HT1080 (cell line): ENCODE measurements around the gene SLC30A3. TPM values are rescaled to one million over a fixed set of nuclear protein-coding genes. Genes with fewer than 3 reads are reported as not detected.

Experiments used
- DNase-seq: peaks from one replicate; pipeline ENCODE4 v3.0.0-alpha.2; 2015; ENCODE audit warnings: low read depth
- total RNA-seq: library from RNA; depleted of rRNA; stranded (reverse); fragments of >200 nt; shearing (Covaris generic); gene quantifications from 2 replicates; pipeline ENCODE4 v1.2.3, GENCODE V29; 2014

The SLC30A3 gene
- total RNA-seq, 1 experiment from 2014 or later = 13.5 TPM

- DNase-seq = no peak
These were observed 26.7 kb downstream of the SLC30A3 start for GRCh38 chr2:27236136-27236535.

GRCh38 chr2:27233341-27233740, 29.5 kb downstream of the SLC30A3 start:
- no peak for DNase-seq

GRCh38 chr2:27231921-27232320, 30.9 kb downstream of the SLC30A3 start:
- no peak for DNase-seq

- DNase-seq = no peak
These were observed 35.3 kb downstream of the SLC30A3 start for GRCh38 chr2:27227501-27227900.

GRCh38 chr2:27225526-27225925, 37.3 kb downstream of the SLC30A3 start:
- no peak for DNase-seq

GRCh38 chr2:27223416-27223815, 39.4 kb downstream of the SLC30A3 start:
- no peak for DNase-seq

GRCh38 chr2:27222407-27222806, 40.4 kb downstream of the SLC30A3 start:
- no peak for DNase-seq

- DNase-seq = no peak
These were observed 41.7 kb downstream of the SLC30A3 start for GRCh38 chr2:27221166-27221565.

GRCh38 chr2:27220091-27220490, 42.8 kb downstream of the SLC30A3 start:
- no peak for DNase-seq

GRCh38 chr2:27219091-27219490, 43.8 kb downstream of the SLC30A3 start:
- no peak for DNase-seq

GRCh38 chr2:27218614-27219013, 44.2 kb downstream of the SLC30A3 start:
- DNase-seq = no peak

GRCh38 chr2:27217173-27218121, 45.4 kb downstream of the SLC30A3 start, which contains the start of gene CAD:
TSS of gene CAD (plus strand) at chr2:27217369. CDS start at chr2:27217552, 183 bp downstream.
- peak; percentile 81 for DNase-seq

GRCh38 chr2:27216416-27217137, 46.3 kb downstream of the SLC30A3 start:
- DNase-seq = no peak

- DNase-seq = no peak
These were observed 47.9 kb downstream of the SLC30A3 start for GRCh38 chr2:27214941-27215340.

GRCh38 chr2:27212626-27213471, 50.0 kb downstream of the SLC30A3 start:
- DNase-seq = peak; percentile 15

- peak; percentile 86 for DNase-seq
These were observed 50.8 kb downstream of the SLC30A3 start, which contains the start of the genes ATRAID and SLC5A6 for GRCh38 chr2:27211943-27212625. TSS of gene ATRAID (plus strand) at chr2:27212041. CDS start at chr2:27212369, 328 bp downstream. TSS of gene SLC5A6 (minus strand) at chr2:27212268. CDS start at chr2:27207650, 4,618 bp downstream.

- peak; percentile 23 for DNase-seq
These were observed 51.5 kb downstream of the SLC30A3 start for GRCh38 chr2:27211241-27211942.

- DNase-seq = no peak
These were observed 53.0 kb downstream of the SLC30A3 start for GRCh38 chr2:27209621-27210401.

- no peak for DNase-seq
These were observed 54.3 kb downstream of the SLC30A3 start for GRCh38 chr2:27208486-27209050.
